Fibroblast of villous mesenchyme (primary cell): ENCODE data around the gene HOTAIR. TPM values are rescaled to one million over a fixed set of nuclear protein-coding genes. Genes with fewer than 3 reads are reported as not detected.

Experiments used
- DNase-seq: peaks from one replicate; pipeline ENCODE4 v3.0.0-alpha.2; 2010; ENCODE audit warnings: low read depth
- H3K4me3 ChIP-seq: 2 replicates; pipeline ENCODE4 v1.5.1; 2011; ENCODE audit warnings: low read depth, mild to moderate bottlenecking, low read length
- CTCF ChIP-seq: IDR thresholded peaks from 2 replicates; pipeline ENCODE4 v1.5.1; 2012; ENCODE audit warnings: low read depth, mild to moderate bottlenecking, low read length; ENCODE audit not compliant: insufficient read depth
- total RNA-seq: library from RNA; depleted of rRNA; stranded (reverse); fragments of >200 nt; gene quantifications from 2 replicates; pipeline ENCODE4 v1.2.3, GENCODE V29; 2012

Gene HOTAIR
- total RNA-seq, 1 donor = 0.86 TPM

- no peak for DNase-seq
- H3K4me3 ChIP-seq = no peak overlapping the region
- TF ChIP-seq CTCF = no peak
Measured at GRCh38 chr12:53951577-53952334, 23.0 kb downstream of the HOTAIR start.

GRCh38 chr12:53950789-53951576 is 23.8 kb downstream of the HOTAIR start:
- DNase-seq = no peak
- H3K4me3 ChIP-seq = no peak overlapping the region
- no peak for TF ChIP-seq CTCF

GRCh38 chr12:53950437-53950773 is 24.3 kb downstream of the HOTAIR start:
- no peak overlapping the region for H3K4me3 ChIP-seq
- no peak for TF ChIP-seq CTCF
- DNase-seq = no peak

- no peak for TF ChIP-seq CTCF
- no peak overlapping the region for H3K4me3 ChIP-seq
- DNase-seq = no peak
Measured at GRCh38 chr12:53949631-53950436, 24.9 kb downstream of the HOTAIR start.

- H3K4me3 ChIP-seq = no peak overlapping the region
- TF ChIP-seq CTCF = no peak
- no peak for DNase-seq
Measured at GRCh38 chr12:53948650-53949593, 25.8 kb downstream of the HOTAIR start.

- no peak overlapping the region for H3K4me3 ChIP-seq
- no peak for TF ChIP-seq CTCF
- no peak for DNase-seq
Measured at GRCh38 chr12:53947743-53948142, 27.0 kb downstream of the HOTAIR start.
